Measurements from ENCODE around the gene ZNF436. TPM values are rescaled to one million over a fixed set of nuclear protein-coding genes. Genes with fewer than 3 reads are reported as not detected.
A peak's percentile ranks its signal among the peaks of the same experiment; 100 is the strongest.

The ZNF436 gene
- total and polyA plus RNA-seq, 2 of the 13 experiments (the other 11 are each of a cell fraction or from before 2014, with no cell fraction given), result 4.3 to 9.9 TPM

DNA sequence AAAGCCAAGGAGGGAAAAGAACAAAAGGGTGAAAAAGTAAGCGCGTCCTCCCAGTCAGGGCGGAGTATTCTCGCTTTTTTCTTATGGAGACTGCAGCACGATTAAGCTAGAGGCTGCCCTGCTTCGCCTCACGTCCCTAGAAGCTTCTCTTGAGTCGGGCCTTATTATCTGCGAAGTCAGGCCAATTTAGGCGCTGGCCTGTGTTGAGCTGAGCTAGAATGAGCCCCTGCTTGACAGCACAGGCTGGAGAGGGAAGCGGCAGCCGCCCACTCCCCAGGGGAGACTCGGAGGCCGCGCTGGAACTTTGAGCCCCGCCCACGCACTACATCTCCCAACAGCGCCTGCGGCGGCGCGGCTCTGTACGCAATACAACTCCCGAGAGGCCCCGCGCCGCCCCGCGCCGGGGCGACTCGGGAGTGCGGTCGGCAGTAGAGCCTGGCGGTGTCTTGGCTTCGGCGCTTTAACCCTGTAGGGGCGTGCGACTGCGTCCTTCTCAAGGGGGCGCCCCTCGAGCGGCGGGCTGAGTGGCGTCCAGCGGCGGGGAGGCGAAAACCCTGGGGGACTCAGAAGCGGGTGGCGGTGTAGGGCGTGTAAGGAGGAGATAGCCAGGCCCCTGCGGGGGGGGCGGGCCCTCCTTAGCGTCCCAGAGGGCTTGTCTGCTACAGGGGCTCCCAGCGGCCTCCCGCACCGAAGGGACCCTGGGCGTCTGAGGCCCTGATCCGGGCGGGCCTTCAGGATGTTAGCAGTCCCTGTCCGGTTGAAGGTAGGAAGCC lies 888 bp downstream of the ZNF436 start (continued):
- TF ChIP-seq SNAPC4 (CRISPR knock-in tag; IDR thresholded peaks at IDR 0.05) (peak; percentile 89), ZNF558 (CRISPR knock-in tag; IDR thresholded peaks at IDR 0.05; ENCODE audit: borderline replicate concordance) (no peak; the same call in 1 of the 2 replicates), ZNF317 (CRISPR knock-in tag; IDR thresholded peaks at IDR 0.05) (peak; percentile 81; the same call in 1 of the 2 replicates), ZMAT3 (CRISPR knock-in tag; conservative IDR thresholded peaks at IDR 0.05) (peak; percentile 76; the same call in 1 of the 2 replicates), TAF1 (CRISPR knock-in tag; IDR thresholded peaks at IDR 0.05) (peak; percentile 92), RNF2 (conservative IDR thresholded peaks at IDR 0.05; ENCODE audit: low read depth) (no peak), DNMT3B (CRISPR knock-in tag; conservative IDR thresholded peaks at IDR 0.05) (no peak; the same call in 1 of the 2 replicates), GFI1 (CRISPR knock-in tag; IDR thresholded peaks at IDR 0.05; ENCODE audit: borderline replicate concordance) (peak; percentile 35; the same call in 1 of the 2 replicates), ZNF724P (CRISPR knock-in tag; IDR thresholded peaks at IDR 0.05; ENCODE audit: borderline replicate concordance) (no peak), JARID2 (CRISPR knock-in tag; IDR thresholded peaks at IDR 0.05; ENCODE audit: insufficient replicate concordance) (no peak), RBFOX2 (IDR thresholded peaks at IDR 0.05; ENCODE audit: low read depth, low read length) (peak; percentile 92), ZNF704 (CRISPR knock-in tag; IDR thresholded peaks at IDR 0.05; ENCODE audit: borderline replicate concordance) (no peak), NFATC3 (CRISPR knock-in tag; IDR thresholded peaks at IDR 0.05) (0 out of 2 replicates have a peak, but pooled peaks have one; percentile 54), TBX3 (IDR thresholded peaks at IDR 0.05; ENCODE audit: borderline replicate concordance) (no peak), XRCC5 (optimal IDR thresholded peaks at IDR 0.05; ENCODE audit: low read length) (peak; percentile 47), RXRA (CRISPR knock-in tag; IDR thresholded peaks at IDR 0.05) (peak; percentile 56; the same call in 1 of the 2 replicates), NKX3-1 (CRISPR knock-in tag; IDR thresholded peaks at IDR 0.05) (peak; percentile 31)

Measured in HepG2 (cell line).